ENCODE results near the gene DSC2.

DSC2 gene

GRCh38 chr18:31097666-31098065 lies 4.6 kb downstream of the DSC2 start:
- DNase-seq: no peak

GRCh38 chr18:31093880-31094279 lies 8.3 kb downstream of the DSC2 start:
- no peak for DNase-seq

- no peak for DNase-seq
These were observed 8.9 kb downstream of the DSC2 start for GRCh38 chr18:31093294-31093693.

GRCh38 chr18:31091350-31091749 lies 10.9 kb downstream of the DSC2 start:
- no peak for DNase-seq

GRCh38 chr18:31088532-31088931 lies 13.7 kb downstream of the DSC2 start:
- no peak for DNase-seq

- DNase-seq: no peak
These were observed 22.2 kb downstream of the DSC2 start for GRCh38 chr18:31079973-31080372.

- DNase-seq: no peak
These were observed 24.3 kb downstream of the DSC2 start for GRCh38 chr18:31077878-31078277.

GRCh38 chr18:31072175-31072574 lies 30.0 kb downstream of the DSC2 start:
- DNase-seq: no peak

GRCh38 chr18:31070206-31070605 lies 32.0 kb downstream of the DSC2 start:
- DNase-seq: no peak

GRCh38 chr18:31066266-31066665 lies 36.0 kb downstream of the DSC2 start:
- no peak for DNase-seq

GRCh38 chr18:31065036-31065773 lies 37.0 kb downstream of the DSC2 start:
- no peak for DNase-seq

GRCh38 chr18:31064130-31064529 lies 38.1 kb downstream of the DSC2 start:
- DNase-seq: no peak

GRCh38 chr18:31061945-31062344 lies 40.3 kb downstream of the DSC2 start:
- no peak for DNase-seq

- DNase-seq: no peak
These were observed 43.3 kb downstream of the DSC2 start for GRCh38 chr18:31058897-31059296.

- no peak for DNase-seq
These were observed 44.3 kb downstream of the DSC2 start for GRCh38 chr18:31057917-31058316.

- DNase-seq: no peak
These were observed 45.2 kb downstream of the DSC2 start for GRCh38 chr18:31057051-31057450.

GRCh38 chr18:31056296-31056695 lies 45.9 kb downstream of the DSC2 start:
- DNase-seq: no peak

GRCh38 chr18:31050635-31051034 lies 51.6 kb downstream of the DSC2 start:
- DNase-seq: no peak

GRCh38 chr18:31049189-31049588 lies 53.0 kb downstream of the DSC2 start:
- DNase-seq: no peak

GRCh38 chr18:31048216-31048615 lies 54.0 kb downstream of the DSC2 start:
- no peak for DNase-seq

- DNase-seq: no peak
These were observed 55.3 kb downstream of the DSC2 start for GRCh38 chr18:31046916-31047315.

GRCh38 chr18:31045599-31045998 lies 56.6 kb downstream of the DSC2 start:
- no peak for DNase-seq

GRCh38 chr18:31044926-31045325 lies 57.3 kb downstream of the DSC2 start:
- DNase-seq: no peak

- DNase-seq: no peak
These were observed 58.5 kb downstream of the DSC2 start for GRCh38 chr18:31043709-31044108.

Measured in CD4-positive, alpha-beta T cell treated with Interleukin-17A for 4 hours (primary cell).